Endometrium (tissue), 2 donors: Measurements from ENCODE around the gene TNFRSF6B.
"Not testable (repeated sequence)": the region's sequence is repeated elsewhere in the genome, so short reads cannot be mapped to it uniquely, and the experiment has no call there.

Experiments
- FAIRE-seq: peaks from 2 replicates; lab custom pipeline; 2012; peaks lifted over from hg19 to GRCh38; lab: Jason Lieb, UNC
- donor health status: control.
- donor health status: control.

Gene TNFRSF6B, protein sequence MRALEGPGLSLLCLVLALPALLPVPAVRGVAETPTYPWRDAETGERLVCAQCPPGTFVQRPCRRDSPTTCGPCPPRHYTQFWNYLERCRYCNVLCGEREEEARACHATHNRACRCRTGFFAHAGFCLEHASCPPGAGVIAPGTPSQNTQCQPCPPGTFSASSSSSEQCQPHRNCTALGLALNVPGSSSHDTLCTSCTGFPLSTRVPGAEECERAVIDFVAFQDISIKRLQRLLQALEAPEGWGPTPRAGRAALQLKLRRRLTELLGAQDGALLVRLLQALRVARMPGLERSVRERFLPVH

DNA sequence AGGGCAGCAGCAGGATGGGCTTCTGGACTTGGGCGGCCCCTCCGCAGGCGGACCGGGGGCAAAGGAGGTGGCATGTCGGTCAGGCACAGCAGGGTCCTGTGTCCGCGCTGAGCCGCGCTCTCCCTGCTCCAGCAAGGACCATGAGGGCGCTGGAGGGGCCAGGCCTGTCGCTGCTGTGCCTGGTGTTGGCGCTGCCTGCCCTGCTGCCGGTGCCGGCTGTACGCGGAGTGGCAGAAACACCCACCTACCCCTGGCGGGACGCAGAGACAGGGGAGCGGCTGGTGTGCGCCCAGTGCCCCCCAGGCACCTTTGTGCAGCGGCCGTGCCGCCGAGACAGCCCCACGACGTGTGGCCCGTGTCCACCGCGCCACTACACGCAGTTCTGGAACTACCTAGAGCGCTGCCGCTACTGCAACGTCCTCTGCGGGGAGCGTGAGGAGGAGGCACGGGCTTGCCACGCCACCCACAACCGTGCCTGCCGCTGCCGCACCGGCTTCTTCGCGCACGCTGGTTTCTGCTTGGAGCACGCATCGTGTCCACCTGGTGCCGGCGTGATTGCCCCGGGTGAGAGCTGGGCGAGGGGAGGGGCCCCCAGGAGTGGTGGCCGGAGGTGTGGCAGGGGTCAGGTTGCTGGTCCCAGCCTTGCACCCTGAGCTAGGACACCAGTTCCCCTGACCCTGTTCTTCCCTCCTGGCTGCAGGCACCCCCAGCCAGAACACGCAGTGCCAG, at the start of gene TNFRSF6B:
TSS of gene TNFRSF6B (plus strand) at position 25 of the 729 bp plus-strand sequence. CDS start at position 141, 116 bp downstream.
- FAIRE-seq, result no peak

DNA sequence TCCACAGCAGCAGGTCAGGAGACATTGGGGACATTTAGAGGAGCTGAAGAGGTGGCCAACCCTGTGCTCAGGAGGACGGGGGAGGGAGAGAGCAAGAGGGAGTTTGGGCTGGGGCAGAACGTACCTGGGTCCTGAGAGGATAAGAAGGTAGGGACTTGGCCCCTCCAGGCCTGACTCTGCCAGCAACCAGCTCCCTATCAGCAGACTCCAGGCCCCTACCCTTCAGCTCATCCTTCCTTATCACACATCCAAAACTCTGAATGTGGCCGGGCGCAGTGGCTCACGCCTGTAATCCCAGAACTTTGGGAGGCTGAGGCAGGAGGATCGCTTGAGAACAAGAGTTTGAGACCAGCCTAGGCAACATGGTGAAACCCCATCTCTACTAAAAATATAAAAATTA, 48.3 kb upstream of the TNFRSF6B start:
- no peak for FAIRE-seq

DNA sequence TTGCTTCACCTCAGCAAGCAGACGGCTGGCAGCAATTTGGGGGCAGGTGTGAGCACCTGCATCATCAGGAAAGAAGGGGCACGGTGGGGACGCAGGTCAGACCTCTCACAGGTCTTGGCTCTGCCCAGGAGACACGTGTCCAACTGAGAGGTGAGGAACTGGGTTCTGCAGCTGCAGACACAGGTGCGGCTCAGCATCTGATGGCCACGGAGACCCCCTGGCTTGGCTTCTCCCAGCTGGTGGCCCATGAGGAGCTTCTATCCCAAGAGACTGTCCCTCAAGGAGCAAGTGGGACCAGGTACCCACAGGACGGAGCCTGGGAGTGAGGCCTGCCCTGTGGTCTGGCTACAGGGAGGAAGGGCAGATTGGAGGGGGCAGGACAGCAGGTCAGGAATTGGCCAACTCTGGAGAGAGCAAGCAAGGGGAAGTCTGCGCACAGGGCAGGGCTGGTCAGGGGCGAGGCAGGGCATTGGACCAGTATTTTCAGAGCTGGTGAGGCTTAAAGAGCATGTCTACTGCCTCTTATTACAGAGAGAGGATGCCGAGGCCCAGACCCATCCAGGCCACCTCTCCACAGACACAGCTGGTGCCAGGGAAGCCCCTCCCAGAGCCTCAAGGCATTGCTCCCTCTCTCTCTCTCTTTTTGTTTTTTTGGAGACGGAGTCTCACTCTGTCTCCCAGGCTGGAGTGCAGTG, 47.4 kb upstream of the TNFRSF6B start:
- no peak for FAIRE-seq

DNA sequence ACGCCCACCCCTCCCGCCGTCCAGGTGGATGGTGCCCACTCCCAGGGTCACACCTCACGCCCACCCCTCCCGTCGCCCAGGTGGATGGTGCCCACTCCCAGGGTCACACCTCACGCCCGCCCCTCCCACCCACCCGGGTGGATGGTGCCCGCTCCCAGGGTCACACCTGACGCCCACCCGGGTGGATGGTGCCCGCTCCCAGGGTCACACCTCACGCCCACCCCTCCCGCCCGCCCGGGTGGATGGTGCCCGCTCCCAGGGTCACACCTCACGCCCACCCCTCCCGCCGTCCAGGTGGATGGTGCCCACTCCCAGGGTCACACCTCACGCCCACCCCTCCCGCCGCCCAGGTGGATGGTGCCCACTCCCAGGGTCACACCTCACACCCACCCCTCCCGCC, 46.0 kb upstream of the TNFRSF6B start:
- FAIRE-seq, result not testable (repeated sequence)

DNA sequence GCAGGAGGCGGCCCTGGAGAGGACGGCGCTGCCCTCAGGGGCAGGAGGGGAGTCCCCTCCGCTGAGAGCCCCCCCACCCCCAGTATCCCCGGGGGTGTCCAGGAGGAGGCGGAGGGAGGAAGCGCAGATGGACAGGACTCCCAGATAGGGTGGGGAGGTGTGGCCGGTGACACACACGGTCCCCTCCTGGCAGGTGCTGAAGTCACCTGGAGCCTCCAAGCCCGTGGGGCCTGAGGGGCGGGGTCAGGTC, 44.6 kb upstream of the TNFRSF6B start:
- no peak for FAIRE-seq

DNA sequence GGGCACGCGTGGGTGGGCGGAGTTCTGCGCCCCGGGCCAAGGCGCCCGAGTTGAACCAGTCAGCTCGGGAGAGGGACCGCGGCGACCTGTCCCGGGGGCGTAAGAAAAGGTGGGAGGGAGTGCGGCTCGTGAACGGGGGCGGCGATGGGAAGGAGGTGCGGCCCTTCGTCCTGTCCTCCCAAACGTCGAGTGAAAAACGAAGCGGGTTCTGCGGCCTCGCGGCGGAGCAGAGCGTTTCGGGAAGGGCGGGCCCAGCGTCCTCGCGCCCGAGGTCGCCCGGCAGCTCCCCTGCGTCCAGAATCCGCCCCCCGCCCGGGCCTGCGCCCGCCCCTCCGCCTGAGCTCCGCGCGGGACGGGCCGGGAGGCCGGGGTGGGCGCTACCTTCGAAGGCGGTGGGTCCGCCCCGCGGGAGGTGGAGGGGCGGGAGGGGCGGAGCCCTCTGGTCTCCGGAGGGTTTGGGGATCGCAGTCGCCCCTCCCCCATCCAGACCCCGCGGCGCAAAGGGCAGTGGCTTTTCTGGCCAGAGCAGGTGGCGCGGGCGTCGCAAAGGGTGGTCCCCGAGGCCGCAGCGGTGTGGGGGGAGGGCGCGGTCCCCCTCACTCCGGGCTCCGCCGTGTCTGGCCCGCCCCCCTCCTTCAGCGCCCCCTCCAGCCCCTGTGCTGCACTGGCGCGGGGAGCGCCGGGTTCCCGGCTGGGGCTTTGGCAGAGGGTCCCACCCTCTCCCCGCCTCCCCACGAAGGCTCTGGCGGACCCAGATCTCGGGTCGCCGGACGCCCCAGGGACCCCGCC, 44.1 kb upstream of the TNFRSF6B start:
- FAIRE-seq, result no peak

DNA sequence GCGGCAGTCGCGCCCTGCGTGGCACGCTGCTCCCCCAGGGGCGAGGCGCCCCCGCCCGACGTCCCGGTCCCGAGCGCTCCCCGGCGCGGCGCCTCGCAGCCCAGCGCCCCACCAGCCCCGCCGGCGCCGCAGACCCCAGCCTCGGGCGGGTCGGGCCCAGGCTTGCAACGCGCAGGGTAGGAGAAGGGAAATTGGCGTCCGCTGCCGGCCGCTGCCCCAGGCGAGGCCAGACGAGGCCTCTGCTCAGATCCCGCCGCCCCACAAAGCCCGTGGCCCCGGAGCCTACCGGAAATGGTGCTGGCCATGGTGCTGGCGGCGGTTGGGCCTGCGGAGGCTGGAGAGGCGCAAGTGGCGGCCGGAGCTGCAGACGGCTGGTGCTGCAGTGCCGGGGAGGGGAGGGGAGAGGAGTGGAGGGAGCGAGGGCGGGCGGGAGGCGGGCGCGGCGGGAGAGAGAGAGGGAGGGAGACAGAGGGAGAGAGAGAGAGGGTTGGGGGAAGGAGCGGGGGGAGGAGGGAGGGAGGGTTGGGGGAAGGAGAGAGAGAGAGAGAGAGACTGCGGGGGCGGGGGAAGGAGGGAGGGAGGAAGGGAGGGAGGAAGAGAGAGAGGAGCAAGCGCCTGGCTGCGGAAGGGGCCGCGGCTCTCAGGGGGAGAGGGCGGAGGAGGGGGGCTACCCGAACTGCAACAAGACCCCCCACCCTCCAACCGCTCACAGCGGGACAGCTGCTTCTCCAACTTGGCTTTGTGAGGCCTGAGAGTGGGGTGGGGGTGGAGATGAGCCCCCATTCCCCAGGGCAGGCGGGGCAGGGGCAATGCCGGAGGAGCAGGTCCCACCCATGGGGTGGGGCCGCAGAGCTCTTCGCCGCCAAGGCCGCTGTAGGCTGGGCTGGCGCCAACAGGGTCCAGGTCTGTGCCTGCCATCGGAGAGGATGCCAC, 43.1 kb upstream of the TNFRSF6B start, which contains the start of gene STMN3:
TSS of gene STMN3 (minus strand) at position 384 of the 933 bp plus-strand sequence. CDS start at position 305, 79 bp downstream.
- no peak for FAIRE-seq

DNA sequence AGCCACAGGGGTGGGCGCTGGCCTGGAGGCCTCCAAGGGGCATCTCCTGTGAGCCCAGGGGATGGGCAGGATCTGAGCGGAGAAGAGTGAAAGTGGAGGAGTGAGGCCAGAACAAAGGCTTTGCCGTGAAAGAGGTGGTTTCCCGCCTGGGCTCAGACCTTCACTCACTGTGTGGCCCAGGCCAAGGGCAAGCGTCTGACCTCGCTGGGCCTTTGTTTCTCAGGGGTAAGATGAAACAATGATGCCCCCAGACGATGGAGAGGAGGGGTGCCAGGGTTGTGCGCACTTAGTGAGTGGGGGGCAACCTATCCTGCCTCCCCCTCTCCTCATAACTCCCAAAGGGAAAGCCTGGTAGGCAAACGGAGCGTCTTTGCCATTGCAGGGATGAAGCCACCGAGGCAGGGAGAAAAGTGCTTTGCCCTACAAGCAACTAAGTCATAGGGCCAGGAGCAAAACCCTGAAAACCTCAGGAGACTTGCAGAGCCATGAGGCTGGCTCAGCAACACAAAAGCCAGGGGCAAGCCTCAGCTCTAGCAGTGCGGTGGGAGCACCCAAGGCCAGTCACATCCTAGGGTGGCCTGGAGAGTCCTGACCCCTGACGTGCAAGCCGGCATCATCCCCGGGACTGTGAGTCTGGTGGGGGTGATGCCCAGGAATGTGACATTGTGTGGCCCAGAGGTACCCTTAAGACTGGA, 42.3 kb upstream of the TNFRSF6B start:
- no peak for FAIRE-seq

DNA sequence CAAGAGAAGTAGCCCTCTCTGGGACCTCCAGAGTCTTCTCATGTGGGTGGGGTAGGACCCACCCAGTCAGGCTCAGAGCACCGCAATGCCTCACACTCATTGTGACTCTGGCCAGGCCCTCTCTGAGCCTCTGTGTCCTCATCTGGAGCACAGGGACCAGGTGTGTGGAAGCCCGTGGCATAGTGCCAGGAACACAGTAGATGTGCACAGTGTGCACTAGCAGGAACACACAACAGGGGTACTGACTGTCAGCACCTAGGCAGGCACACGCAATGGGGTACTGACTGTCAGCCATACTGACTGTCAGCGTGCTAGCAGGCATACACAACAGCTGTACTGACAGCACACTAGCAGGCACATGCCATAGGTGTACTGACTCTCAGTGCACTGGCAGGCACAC, 41.2 kb upstream of the TNFRSF6B start:
- FAIRE-seq, result no peak

DNA sequence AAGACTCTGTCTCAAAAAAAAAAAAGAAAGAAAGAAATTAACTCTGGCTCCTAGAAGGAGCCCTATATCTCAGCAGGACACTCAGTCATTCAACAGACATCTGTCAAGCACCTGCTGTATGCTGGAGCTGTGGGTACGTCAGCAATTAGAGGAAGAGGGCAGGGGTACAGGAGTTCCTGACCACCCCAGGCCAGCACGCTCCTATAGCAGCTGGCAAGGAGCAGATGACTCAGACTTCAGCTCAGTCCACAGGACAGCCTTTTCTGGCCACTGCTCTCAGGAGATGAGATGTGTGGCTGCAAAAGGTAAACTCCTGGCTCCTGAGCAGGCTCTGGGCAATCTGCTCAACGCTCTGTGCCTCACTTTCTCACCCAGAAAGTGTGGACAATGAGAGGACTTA, 40.0 kb upstream of the TNFRSF6B start:
- no peak for FAIRE-seq

DNA sequence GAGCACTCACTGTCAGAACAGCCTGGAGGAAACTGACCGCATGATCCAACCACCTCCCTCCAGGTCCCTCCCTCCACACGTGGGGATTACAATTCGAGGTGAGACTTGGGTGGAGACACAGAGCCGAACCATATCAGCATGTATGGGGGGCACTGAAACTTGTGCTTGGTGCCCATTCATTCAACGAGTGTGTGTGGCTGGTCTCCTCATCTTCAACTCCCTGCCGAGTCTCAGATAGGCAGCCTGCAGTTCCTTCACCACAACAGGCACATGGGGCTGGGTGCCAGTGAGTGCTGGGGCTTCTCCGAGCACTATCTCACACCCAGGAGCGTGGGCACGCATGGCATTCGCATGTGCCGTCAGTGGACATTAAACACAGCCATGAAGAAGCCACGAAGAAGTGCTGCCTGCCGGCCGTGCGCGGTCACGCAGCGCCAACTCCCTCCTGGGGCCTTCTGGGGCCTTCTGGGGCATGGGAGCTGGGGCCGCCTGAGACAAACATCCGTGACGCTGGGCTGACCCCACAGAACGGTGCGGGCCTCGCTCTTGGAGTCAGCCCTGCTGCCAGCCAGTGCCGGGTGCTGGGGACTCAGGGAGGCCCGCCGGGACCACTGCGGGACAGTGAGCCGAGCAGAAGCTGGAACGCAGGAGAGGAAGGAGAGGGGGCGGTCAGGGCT, 39.1 kb upstream of the TNFRSF6B start:
- no peak for FAIRE-seq

DNA sequence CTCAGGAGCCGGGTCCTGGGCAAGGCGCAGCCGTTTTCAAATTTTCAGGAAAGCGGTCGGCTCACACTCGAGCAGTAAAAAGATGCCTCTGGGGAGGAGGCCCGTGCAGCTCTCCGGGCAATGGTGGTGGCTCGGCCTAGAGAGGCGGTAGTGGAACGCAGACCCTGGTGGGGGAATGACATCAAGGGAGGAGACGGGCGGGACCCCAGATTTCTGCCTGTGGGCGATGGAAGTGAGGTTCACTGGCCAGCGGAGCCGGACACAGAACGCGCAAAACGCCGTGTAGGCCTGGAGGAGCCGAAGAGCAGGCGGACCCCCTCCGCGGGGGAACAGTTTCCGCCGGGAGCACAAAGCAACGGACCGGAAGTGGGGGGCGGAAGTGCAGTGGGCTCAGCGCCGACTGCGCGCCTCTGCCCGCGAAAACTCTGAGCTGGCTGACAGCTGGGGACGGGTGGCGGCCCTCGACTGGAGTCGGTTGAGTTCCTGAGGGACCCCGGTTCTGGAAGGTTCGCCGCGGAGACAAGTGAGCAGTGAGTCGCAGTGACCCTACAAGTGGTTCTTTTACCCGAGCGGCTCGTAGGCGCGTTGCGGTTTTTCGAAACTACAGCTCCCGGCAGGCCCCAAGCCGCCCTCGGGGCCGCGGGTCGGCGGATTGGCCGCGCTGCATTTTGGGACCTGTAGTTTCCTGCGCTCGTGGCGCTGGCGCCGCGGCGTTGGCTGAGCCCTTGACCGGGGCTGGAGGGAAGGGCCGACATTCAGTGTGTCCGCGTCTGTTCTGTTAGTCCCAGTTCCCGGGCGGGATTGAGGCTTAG, 38.3 kb upstream of the TNFRSF6B start, which contains the start of gene RTEL1:
TSS of gene RTEL1 (plus strand) at position 376 of the 812 bp plus-strand sequence. CDS start 1,091 bp downstream, outside the sequence.
- peak; percentile 8 for FAIRE-seq

DNA sequence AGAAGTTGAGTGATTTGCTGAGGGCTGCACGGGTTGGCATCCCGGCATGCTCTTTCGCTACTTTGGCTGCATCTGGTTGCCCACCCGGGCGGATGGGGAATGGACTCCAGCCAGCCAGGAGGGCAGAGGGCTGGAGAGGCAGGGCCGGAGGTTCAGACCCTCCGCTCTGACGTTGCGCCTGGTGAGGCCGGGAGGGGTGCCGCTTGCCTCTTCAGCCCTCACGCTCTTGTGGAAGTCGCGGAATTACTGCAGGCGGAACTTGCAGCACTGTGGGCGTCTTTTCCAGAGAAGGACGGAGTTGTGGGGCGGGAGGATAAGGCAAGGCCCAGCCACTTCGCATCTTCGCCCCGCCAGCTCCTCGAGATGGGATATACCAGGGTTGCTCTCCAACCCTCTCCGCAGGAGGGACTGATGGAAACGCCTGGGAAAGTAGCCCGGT, 37.7 kb upstream of the TNFRSF6B start:
- FAIRE-seq, result no peak

DNA sequence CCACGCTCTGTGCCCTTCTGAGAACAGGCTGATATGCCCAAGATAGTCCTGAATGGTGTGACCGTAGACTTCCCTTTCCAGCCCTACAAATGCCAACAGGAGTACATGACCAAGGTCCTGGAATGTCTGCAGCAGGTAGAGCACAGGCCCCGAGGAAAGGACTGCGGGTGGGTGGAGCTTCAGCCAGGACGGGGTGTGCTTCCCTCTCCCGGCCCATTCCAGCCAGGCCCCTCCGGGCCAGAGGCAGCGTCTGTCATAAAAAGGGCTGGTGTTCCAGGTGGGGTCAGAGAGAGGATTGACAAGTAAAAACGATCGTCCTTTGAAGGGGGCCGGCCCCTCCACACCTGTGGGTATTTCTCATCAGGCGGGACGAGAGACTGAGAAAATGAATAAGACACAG, 37.1 kb upstream of the TNFRSF6B start:
- no peak for FAIRE-seq

DNA sequence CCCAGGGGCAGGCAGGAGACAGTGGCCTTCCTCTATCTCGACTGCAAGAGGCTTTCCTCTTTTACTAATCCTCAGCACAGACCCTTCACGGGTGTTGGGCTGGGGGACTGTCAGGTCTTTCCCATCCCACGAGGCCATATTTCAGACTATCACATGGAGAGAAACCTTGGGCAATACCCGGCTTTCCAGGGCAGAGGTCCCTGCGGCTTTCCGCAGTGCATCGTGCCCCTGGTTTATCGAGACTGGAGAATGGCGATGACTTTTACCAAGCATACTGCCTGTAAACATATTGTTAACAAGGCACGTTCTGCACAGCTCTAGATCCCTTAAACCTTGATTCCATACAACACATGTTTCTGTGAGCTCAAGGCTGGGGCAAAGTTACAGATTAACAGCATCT, 36.3 kb upstream of the TNFRSF6B start:
- not testable (repeated sequence) for FAIRE-seq

DNA sequence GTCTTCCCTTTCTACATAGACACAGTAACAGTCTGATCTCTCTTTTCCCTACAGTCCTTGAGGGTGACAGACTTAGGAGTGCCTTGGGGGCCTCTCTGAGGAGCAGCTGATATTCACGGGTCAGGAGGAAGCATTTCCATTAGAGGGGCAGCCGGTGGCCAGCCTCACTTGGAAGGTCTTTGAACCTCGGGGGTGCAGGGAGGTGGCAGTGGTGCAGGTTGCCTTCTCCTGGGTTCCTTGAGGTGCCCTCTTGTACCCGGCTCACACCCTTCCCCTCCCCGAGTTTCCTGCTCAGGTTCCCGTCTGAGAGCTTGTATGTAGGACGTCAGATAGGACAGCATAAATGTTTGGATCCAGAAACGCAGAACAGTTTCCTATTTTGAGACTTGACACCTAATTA, 35.8 kb upstream of the TNFRSF6B start:
- FAIRE-seq, result no peak

DNA sequence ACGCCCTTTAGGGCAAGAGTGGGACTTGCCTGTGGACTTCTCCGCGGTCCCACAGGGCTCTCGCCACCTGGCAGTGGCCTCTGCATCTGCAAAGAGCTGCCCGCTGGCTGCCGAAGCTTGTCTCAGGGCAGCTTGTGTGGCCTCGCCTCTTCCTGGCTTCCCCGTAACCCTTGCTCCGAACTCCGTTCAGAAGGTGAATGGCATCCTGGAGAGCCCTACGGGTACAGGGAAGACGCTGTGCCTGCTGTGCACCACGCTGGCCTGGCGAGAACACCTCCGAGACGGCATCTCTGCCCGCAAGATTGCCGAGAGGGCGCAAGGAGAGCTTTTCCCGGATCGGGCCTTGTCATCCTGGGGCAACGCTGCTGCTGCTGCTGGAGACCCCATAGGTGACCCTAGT, 35.3 kb upstream of the TNFRSF6B start:
- no peak for FAIRE-seq

DNA sequence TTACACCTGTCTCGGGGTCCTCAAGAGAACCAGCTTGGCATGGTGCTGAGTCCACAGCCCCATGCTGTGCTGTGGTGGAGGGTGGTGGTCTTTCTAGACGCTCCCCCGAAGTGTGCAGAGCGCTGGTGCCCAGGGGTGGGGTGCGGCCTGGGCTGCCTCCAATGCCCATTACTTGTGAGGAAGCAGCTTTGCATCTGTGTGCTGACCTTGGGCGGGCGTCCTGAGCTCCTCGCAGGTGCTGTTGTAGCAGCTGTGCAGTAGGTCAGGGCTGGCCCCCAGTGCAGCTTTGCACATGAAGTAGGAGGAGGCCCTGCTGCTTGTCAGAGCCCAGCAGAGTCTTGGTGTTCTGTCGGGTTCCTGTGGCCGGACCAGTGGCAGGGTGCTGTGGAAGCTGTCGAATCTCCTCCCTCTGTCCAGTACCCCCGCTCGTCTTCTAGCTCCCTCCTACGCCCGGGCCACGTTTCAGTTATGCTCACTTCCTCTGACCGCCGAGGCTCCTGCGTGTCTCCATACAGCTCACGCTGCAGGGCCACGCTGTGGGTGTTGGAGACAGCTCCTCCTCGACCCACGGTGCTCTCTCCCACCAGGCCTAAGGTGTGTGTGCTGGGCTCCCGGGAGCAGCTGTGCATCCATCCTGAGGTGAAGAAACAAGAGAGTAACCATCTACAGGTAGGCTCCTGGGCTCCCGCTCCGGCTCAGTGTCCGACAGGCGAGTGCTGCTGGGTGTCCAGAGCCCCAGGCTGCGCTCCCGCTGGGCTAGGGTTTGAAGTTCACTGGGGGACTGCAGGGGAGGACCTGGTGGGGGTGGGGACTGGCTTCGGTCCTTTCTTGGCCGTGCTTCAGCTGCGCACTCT, 34.3 kb upstream of the TNFRSF6B start:
- no peak for FAIRE-seq
